ENCODE results near the gene SMIM20.

SMIM20 gene

DNA sequence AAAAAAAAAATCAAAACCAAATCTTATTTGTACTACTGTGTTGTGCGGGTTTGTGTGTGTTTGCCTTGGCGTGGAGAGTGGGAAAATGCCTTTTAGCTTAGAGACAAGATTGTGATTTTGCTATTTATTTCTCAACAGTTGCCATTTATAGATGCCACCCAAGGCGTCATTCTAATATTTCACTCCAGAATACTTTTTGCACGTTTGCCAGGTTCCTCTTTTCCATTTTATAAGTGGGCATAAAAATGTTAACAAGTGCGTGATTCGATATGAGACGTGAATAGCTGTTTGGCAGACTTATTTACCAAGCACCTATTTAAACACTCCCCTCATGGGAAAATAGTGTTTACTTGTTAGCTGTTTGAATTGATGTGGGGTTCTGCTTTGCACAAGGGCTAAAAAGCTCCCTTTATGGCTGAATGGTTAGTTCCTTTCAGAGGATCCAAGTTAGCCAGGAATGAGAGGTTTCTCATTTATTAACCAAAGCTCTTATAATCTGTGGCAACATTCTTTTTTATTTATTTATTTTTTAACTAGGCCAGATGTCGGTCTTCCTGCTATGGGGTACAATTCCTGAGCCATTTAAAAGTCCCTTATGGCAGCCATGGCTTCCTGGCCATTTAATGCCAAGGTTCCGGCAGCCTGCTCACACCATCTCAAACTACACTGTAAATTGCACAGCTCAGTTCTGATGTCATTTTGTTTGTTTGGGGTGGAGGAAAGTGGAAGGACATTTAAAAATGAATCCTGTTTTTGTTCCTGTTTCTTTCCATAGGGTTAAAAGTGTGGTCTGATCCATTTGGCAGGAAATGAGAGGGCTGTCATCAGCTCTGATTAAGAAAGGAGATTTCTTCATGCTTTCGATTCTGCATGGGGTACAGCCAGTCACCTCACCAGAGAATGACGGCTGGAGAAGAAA lies 14.6 kb downstream of the SMIM20 start:
- no peak for DNase-seq

DNA sequence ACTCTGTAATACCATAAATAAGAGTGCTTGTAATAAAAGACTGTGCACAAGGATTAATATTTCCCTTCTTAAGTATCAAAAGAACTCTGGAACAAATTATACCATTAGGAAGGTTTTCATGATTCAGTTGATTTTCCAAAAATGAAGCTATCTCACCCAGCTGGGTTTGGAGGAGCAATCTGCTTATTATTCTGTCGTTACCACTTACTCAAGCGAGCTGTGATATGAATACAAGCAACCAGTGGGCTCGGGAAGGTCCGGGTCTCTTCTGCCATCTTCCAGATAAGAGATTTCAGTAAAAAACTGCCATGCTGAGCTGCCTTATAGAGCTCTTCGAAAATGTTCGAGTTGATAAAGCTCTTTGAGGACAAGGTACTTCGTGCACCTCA lies 15.3 kb downstream of the SMIM20 start:
- no peak for DNase-seq

DNA sequence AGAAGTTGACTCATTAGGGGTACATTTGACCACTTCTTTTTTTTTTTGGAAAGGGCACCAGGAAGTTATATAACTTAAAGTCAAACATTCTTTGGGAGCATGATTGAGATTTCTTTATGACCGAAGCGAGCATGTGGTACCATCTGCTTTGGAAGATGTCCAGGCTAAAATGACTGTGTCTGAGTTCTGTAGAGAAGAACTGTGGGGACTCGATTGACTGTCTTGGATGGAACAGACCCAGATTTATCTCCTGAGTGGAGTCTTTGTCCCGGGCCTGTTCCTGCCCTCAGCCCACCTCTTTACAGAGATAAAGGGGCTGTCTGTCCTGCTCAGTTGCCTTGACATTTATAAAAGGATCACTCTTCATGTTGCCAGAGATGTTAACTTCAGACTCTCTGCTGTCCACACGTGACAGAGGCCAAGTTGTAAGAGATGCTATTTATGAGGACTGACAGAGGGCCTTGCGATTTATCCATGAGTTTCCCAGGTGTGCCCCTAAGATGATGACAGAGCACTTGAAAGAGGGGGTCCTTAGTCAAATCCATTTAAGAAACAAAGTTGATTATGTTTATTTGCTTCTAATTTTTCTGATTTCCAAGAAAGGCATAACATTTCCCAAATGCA lies 16.8 kb downstream of the SMIM20 start:
- DNase-seq: no peak

DNA sequence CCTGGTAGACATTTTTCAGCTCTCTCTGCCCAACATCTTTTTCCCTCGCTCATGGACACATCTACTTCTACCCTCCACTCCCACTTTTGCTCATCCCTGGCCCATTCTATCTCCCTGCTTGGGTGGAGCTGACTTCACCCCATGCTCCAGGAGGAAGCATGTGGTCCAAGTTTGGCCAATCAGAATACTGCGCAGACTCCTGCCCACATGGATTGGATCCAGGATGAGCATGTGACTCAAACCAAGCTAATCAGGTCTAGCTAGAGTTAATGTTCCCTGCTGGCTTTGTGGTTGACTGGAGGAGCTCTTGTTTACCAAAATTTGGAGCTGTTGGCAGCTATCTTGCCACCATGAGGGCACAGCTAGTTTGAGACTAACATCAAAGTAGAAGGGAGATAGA lies 22.7 kb downstream of the SMIM20 start:
- no peak for DNase-seq

DNA sequence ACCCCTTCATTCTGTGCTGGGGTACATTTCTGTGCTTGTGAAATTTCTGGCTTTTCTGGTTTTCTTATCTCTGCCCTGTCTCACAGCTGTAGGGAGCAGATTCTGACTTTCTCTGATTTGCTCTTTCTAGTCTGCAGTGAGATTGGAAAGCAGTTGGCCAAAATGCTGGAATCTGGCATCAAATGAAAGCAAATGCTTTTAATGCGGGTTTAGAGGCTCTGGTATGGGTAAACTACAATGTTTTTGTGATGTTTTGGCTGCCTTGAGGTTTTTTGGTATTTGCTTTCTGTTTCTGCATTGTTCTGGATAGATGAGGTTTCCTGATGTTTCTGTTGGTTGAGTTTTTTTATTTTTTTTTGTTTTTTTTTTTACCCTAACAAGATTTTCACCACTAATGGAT lies 23.8 kb downstream of the SMIM20 start:
- DNase-seq: no peak

DNA sequence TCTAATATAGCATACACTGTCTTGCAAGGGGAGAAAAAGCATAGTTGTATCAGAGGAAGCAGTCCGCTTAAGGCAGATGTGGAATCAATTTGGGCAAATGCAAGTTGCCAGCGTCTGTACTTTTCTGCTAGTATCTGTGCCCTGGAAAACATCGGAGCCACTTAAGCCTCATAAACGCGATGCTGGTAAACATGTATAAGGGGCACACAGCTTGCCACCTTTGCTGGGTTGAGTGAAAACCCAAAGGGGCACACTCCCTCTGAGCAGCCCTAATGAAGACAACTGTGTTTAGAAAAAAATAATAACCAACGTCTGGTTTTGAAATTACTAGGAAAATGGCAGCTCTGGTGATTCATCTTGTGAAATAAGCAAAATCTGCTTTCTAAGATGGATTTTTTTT lies 24.3 kb downstream of the SMIM20 start:
- no peak for DNase-seq

DNA sequence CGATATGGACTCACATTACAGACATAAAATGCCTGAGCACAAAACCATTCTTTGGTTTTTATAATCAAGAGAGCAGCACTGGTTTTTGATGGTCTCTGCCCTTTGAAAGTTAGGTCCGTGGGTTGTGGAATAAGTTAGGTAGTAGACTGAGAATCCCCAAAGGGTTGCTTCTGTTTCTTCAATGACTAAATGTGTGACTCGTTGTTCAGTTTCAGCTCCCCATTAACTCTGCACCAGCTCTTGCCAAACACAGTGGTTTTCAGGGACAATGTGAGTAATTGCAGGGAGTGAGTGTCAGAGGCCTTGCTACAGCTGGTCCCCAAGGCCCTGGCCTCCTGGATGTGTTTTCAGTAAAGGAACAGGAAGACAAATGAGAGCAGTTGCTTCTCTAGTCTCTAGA lies 24.8 kb downstream of the SMIM20 start:
- DNase-seq: no peak

DNA sequence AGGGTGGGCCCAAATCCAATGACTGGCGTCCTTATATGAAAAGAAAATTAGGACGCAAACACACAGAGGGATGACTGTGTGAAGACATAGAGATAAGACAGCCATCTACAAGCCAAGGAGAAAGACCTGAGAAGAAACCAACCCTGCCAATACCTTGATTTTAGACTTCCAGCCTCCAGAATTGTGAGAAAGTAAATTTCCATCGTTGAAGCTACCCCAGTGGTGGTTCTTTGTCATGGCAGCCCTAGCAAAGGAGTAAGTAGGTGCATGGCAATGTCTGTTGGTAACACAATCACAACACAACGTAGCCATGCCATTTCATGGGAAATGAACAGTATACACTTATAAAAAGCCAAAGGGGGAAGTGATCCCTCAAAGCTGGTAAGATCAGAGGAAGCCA lies 25.3 kb downstream of the SMIM20 start:
- DNase-seq: no peak

DNA sequence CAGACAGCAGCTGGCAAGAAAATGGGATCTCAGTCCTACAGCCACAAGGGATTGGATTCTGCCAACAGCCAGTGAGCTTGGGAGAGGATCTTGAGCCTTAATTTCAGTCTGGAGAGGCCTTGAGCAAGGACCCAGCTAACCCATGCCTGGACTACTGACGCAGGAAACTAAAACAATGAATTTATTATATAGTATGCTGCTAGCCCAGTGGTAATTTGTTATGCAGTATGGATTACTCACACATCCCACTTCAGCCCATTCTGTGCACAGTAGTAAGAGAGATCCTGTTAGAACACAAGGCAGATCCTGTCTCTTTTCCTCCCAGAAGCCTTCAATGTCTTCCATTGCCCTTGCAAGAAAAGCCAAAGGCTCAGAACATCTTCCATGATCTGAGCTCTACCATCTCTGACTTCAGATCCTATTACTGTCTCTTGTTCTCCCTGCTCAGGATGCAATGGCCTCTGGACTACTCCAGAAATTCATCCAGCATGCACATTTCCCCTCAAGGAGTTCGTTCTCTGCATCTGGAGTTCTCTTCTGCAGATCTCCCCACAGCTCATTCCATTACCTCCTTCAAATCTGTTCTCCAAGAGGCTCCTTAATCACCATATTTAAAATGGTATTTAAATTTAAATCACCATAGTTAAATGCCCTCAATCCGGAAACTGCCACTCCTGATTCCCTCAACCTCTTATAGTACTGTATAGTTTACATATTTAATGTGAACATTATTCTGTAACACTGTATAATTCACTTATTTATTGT lies 27.6 kb downstream of the SMIM20 start:
- DNase-seq: no peak

DNA sequence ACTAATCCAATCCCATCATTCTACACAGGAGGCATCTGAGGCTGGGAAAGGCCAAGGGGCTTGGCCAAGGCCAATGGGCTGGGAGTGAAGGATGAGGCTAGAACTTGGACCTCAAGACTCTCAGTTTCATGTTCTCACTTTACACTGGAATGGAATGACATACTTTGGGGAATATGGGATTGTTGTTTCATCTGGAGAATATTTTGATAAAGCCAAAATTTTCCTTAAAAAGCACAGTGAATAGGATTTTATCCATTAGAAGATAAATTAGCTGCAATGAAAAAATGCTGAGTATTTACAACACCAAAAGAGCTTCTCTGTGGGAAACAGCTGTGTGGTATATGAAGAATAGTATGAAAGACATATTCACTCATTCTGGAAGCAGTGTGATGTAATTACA lies 29.3 kb downstream of the SMIM20 start:
- DNase-seq: no peak

DNA sequence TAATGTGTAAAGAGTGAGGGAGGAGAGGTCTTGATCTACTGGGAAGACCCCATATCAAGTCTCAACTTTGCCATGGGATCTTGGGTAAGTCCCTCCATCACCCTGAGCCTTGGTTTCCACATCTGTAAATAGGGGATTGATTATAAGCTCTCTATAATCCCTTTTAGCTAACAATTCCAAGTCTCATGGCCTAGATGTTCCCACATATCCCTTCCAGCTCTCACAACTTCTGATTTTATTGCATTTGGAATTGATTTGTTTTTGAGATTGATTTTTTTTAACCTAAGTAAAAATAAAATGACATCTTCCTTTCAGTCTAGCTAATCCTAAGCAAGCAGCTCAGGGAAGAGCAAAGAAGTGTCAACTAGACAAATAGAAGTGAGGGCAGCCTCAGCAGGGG lies 29.8 kb downstream of the SMIM20 start:
- DNase-seq: no peak

DNA sequence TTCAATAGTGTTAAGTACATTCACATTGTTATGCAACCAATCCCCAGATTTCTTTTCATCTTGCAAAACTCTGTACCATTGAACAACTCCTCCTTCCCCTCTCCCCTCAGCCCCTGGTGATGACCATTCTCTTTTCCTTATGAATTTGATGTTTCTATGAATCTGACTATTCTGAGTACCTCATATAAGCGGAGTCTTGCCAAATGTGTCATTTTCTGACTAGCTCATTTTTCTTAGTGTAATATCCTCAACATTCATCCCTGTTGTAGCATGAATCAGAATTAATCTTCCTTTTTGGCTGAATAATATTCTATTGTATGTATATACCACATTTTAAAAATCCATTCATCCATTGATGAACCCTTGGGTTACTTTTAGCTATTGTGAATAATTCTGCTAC lies 34.0 kb downstream of the SMIM20 start:
- DNase-seq: no peak

DNA sequence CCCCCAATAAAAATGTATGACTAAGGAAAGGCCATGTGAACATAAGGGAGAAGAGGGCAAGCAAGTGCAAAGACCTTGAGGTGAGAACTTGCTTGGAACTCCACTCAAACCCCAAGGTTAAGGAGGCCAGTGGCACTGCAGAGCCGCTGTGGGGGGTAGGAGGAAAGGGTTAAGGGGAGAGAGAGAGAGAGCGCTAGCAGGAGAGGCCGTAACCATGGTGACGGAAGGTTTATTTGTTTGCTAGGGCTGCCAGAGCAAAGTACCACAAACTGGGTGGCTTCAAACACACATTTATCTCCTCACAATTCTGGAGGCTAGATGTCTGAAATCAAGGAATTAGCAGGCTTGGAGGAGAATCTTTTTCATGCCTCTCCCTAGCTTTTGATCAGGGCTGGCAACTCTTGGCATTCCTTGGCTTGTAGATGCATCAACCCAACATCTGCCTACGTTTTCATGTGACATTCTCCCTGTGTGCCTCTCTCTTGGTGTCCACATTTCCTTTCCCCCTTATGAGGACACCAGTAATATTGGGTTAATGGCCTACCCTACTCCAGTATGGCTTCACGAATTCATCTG lies 35.2 kb downstream of the SMIM20 start:
- no peak for DNase-seq

DNA sequence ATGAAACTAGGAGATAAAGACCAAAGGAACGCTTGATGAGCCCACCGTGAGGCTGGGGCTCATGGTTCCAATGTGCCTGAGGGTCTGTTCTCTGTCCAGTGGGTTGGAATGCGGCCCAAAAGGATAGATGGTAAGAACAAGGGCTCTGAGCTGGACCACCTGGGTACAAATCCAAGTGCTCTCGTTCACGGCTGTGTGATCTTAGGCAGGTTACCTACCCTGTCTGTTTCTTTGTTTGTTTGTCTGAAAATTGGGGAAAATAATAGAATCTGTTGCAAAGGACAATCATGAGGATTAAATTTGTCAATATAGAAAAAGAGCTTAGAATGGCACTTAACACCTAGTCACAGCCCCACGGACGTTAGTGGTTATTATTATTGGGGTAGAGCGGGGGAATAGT lies 36.0 kb downstream of the SMIM20 start:
- DNase-seq: no peak

DNA sequence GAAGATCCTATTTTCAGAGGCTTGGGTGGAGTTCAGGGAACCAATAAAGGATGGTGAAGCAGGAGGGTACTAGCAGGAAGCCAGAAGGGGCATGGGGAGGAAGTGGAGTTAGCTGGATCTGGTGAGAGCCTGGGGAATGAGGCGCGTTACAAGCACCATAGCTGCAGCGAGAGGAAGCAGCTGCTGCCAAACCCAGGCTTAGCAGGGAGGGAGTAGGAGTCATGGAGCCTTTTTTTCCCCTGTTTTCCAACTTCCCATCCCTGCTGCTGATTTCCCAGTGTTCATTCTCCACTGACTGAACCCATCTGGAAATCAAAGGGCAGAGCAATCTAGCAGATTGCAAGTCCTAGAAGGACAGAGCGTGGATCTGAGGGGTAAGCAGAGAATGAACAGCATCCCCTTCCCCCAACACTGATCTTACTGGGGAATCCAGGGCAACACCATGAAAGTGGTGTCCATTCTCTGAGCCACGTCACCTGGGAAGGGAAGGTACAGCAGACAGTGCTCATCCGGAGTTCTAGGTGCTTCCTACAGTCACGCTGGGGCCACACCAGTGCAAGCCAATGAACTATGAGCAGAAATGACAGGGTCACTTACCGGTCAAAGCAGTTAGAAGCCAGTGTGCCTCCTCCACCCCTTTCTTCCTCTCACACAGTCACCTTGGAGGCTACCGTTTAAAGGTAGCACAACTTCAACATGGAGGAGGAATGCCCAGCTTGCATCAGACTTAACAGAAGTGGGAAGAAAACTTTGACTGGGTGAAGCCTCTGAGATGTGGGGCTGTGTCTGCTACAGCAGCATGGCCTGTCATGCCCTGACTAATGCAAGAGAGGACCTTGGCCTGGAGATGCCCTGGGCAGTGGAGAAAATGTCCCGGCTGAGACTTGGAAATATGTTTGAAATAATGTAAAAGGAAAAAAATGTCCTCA lies 36.7 kb downstream of the SMIM20 start:
- DNase-seq: no peak

DNA sequence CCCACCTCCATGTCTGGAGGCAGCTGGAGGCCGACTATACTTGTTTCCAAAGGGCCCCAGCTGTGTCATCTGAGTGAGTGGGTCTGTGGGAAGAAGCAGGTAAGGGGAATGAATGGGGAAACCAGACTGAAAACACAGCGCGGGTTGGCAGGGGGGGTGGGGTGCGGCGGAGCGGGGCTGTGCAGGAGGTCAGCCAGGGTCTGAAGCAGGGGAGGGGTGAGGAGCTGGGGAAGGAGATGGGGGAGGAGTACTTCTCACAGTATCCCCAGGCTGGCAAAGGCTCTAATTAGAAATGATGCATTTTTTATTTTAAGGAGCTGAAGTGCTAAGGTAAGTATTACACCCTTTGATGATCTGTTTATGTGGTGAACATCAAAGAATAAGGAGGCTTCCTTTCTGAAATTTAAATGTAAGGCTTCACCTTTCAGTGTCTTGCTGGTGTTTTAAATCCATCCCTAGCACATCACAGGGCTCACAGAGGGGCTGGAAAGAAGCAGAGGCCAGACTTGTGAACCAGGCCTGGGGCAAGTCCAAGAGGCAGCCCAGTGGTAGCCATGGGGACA lies 37.5 kb downstream of the SMIM20 start:
- no peak for DNase-seq

DNA sequence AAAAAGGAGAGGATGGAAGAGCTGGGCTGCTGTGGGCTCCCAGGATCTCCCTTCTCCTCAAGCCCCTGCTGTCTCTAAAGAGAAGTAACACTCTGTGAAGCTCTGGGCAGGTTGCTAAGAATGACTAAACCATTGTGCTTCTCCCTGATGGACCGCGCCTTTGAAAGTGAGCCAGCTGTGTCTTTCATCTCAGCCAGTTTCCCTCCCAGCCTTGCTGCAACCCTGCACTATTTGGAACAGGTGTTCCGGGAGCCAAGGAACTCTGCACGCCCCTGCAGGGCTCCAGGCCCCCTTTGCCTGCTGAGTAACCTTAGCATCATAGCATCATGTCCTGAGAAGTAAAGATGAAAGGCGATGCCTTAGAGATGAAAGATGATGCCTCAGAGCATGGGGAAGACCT lies 39.7 kb downstream of the SMIM20 start:
- no peak for DNase-seq

DNA sequence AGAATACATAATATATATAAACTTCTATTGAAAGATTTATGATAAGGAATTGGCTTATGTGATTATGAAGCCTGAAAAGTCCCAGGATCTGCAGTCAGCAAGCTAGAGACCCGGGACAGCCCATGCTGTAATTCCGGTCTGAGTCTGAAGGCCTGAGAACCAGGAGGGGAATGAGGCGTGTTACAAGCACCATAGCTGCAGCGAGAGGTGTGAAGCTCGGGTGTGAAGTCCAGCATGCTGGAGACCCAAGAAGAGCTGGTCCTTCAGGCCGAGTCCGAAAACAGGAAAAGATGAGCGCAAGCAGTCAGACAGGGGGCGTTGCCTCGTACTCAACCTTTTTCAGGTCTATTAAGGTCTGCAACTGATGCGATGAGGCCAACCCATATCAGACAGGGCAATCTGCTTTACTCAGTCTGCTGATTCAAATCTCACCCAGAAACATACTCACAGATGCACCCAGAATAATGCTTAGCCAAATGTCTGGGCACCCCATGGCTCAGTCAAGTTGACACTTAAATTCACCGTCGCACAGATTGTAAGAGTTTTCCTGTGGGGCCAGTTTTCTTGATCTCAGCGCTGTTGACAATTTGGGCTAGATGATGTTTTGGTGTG lies 40.4 kb downstream of the SMIM20 start:
- no peak for DNase-seq

DNA sequence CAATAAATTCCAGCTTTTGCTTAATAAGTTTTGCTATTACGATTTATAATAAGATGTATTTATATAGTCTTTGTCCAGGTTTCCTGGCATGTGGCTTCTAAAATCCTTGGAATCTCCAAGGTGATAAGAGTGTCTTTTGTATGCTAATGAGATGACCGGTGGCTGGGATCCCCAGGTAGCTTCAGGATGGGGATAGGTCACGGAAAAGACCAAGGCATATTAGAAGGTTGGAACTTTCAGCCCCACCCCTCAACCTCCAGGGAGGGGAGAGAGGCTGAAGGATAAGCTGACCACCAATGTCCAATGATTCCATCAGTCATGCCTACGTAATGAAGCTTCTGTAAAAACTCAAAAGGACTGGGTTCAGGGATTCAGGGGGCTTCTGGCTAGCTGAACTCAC lies 41.7 kb downstream of the SMIM20 start:
- DNase-seq: no peak

DNA sequence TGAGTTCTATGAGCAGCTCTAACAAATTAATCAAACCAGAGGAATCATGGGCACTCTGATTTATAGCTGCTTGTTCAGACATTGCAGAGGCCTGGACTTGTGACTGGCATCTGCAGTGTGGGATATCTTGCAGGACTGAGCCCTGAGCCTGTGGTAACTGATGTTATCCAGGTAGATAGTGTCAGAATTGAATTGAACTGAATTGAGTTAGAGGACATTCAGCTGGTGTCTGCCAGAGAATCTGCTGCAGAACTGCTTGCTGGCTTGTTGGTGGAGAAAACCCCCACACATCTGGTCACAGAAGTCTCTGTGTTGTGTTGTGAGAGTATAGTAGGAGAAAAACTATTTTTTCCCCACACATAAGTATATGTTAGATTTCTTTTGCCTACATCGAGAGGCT lies 42.2 kb downstream of the SMIM20 start:
- no peak for DNase-seq

DNA sequence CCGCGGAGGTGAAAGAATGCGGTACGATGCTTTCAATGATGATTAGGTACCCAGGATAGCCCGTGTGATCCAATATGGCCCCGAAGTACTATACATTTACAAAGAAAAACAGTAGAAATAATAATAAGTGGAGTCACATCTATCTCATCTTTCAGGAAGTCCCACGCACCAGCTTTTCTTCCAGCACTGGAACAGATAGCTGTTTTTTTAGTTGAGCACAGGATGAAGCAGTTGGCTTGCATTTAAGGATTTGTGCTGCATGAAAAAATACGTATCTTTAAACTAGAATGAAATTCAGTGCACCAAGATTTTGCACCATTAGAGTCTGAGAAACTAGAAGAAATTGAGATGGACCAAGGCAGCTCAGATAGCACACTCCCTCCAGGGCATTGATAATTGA lies 44.1 kb downstream of the SMIM20 start:
- DNase-seq: no peak

DNA sequence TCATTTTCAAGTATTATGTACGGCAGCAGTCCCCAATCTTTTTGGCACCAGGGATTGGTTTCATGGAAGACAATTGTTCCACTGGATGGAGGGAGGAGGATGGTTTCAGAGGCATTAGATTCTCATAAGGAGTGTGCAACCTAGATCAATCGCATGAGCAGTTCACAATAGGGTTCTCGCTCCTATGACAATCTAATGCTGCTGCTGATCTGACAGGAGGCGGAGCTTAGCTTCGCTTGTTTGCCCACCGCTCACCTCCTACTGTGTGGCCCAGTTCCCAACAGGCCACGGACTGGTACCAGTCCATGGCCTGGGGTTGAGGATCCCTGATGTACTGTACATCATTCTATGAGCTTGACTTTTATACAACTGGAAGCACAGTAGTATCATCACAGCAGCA lies 48.4 kb downstream of the SMIM20 start:
- DNase-seq: no peak
